A549 (cell line): Measurements from ENCODE around the gene NEK7.

Source experiments
- FOSL2 ChIP-seq, 2 experiments: fragments of 450-650 bp in 1 of 2; fragments of >200 bp in 1 of 2; sonication (Bioruptor Twin) in 1 of 2; formaldehyde crosslinking; IDR thresholded peaks; 2 replicates each; pipeline versions ENCODE4 v1.5.0 to v1.6.1; 2016 to 2020; ENCODE audit warnings: mild to moderate bottlenecking in 1 of 2, moderate library complexity in 1 of 2
- KDM1A ChIP-seq: fragments of 200-600 bp; sonication (generic); IDR thresholded peaks from 2 replicates; pipeline ENCODE4 v1.6.1; 2016; ENCODE audit warnings: low read depth, mild to moderate bottlenecking
- POLR2A ChIP-seq: IDR thresholded peaks from 2 replicates; pipeline ENCODE4 v1.6.1; 2012; ENCODE audit warnings: mild to moderate bottlenecking, low read length
- SREBF2 ChIP-seq: fragments of 450-650 bp; IDR thresholded peaks from 2 replicates; pipeline ENCODE4 v1.6.1; 2014; ENCODE audit warnings: mild to moderate bottlenecking, moderate library complexity
- TF ChIP-seq, protein P1 (sequence below): fragments of >200 bp; sonication (Bioruptor Twin); formaldehyde crosslinking; IDR thresholded peaks from 3 replicates; pipeline ENCODE4 v1.5.1; 2016
- TF ChIP-seq, protein P2 (sequence below): fragments of 450-650 bp; IDR thresholded peaks from 2 replicates; pipeline ENCODE4 v1.6.1; 2014; ENCODE audit warnings: antibody characterized with exemption

DNA sequence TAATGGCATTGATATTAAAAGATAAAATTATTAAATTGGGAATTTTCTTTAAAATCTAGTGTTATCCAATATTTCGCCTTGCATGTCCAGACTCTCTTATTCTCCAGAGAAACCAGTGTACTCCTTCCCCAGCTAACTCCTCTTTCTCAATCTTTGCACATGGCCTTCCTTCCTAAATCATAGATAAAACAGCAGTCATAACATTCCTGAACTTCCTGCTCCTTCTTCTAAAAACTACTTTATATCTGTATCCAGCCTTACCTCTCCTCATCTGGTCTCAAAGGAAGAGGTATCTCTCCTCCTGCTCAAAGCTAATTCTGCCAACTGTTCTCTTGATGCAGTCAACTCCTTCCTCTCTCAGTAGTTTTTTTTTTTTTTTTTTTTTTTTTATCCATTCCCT lies 39.5 kb upstream of the NEK7 start:
- no peak for TF ChIP-seq POLR2A
- TF ChIP-seq, protein P1, sequence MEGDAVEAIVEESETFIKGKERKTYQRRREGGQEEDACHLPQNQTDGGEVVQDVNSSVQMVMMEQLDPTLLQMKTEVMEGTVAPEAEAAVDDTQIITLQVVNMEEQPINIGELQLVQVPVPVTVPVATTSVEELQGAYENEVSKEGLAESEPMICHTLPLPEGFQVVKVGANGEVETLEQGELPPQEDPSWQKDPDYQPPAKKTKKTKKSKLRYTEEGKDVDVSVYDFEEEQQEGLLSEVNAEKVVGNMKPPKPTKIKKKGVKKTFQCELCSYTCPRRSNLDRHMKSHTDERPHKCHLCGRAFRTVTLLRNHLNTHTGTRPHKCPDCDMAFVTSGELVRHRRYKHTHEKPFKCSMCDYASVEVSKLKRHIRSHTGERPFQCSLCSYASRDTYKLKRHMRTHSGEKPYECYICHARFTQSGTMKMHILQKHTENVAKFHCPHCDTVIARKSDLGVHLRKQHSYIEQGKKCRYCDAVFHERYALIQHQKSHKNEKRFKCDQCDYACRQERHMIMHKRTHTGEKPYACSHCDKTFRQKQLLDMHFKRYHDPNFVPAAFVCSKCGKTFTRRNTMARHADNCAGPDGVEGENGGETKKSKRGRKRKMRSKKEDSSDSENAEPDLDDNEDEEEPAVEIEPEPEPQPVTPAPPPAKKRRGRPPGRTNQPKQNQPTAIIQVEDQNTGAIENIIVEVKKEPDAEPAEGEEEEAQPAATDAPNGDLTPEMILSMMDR, result no peak
- TF ChIP-seq KDM1A, result no peak
- TF ChIP-seq SREBF2, result no peak
- TF ChIP-seq FOSL2 (IDR thresholded peaks at IDR 0.05), result no peak
- no peak for TF ChIP-seq FOSL2 (CRISPR knock-in tag; IDR thresholded peaks at IDR 0.05)
- TF ChIP-seq, protein P2, sequence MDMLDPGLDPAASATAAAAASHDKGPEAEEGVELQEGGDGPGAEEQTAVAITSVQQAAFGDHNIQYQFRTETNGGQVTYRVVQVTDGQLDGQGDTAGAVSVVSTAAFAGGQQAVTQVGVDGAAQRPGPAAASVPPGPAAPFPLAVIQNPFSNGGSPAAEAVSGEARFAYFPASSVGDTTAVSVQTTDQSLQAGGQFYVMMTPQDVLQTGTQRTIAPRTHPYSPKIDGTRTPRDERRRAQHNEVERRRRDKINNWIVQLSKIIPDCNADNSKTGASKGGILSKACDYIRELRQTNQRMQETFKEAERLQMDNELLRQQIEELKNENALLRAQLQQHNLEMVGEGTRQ, result no peak
